G401 (cell line): Measurements from ENCODE around the gene SATB1. TPM values are rescaled to one million over a fixed set of nuclear protein-coding genes. Genes with fewer than 3 reads are reported as not detected.

Experiments used
- DNase-seq: peaks from one replicate; pipeline ENCODE4 v3.0.0-alpha.2; 2015; ENCODE audit warnings: low spot score
- in situ Hi-C: cut with HindIII; loops from 2 replicates; pipeline ENCODE4 v1.10.0; 2016; ENCODE audit warnings: low sequenced_read_pairs, mixed read lengths
- total RNA-seq: library from RNA; depleted of rRNA; stranded (reverse); fragments of >200 nt; shearing (Covaris generic); gene quantifications from 2 replicates; pipeline ENCODE4 v1.2.3, GENCODE V29; 2014

SATB1 gene
- total RNA-seq, 1 experiment from 2014 or later, result not detected

- no peak for DNase-seq
- in situ Hi-C loops, result no loop called here
Observed at GRCh38 chr3:18308096-18308650, 117.0 kb downstream of the SATB1 start.

GRCh38 chr3:18307529-18307928 lies 117.6 kb downstream of the SATB1 start:
- in situ Hi-C loops, result no loop called here
- no peak for DNase-seq

- in situ Hi-C loops, result no loop called here
- no peak for DNase-seq
Observed at GRCh38 chr3:18302517-18302916, 122.6 kb downstream of the SATB1 start.

- DNase-seq, result no peak
- in situ Hi-C loops, result no loop called here
Observed at GRCh38 chr3:18301781-18302180, 123.4 kb downstream of the SATB1 start.

- no peak for DNase-seq
- in situ Hi-C loops, result no loop called here
Observed at GRCh38 chr3:18300916-18301315, 124.2 kb downstream of the SATB1 start.

GRCh38 chr3:18297126-18297525 lies 128.0 kb downstream of the SATB1 start:
- in situ Hi-C loops, result no loop called here
- no peak for DNase-seq
